SK-N-SH (cell line): ENCODE measurements around the gene BTBD9. TPM values are rescaled to one million over a fixed set of nuclear protein-coding genes. Genes with fewer than 3 reads are reported as not detected.

Experiments used
- CTCF ChIA-PET: fragments of 300-600, 350-600 bp; formaldehyde crosslinking; extraction: SDS; loops from one replicate; lab custom pipeline; 2021; lab: Yijun Ruan, JAX
- POLR2A ChIA-PET: fragments of 350-600 bp; sonication (Branson Sonifier 250); formaldehyde crosslinking; extraction: SDS; loops from one replicate; lab custom pipeline; 2020; ENCODE audit warnings: antibody characterized with exemption, inconsistent platforms; lab: Yijun Ruan, JAX
- DNase-seq: peaks from one replicate; pipeline ENCODE4 v3.0.0; 2012
- H2AFZ ChIP-seq: fragments of 200-600 bp; sonication (generic); 2 replicates; pipeline ENCODE4 v1.8.1; 2016; ENCODE audit warnings: antibody characterized with exemption, mild to moderate bottlenecking, low read depth
- H3F3A ChIP-seq: fragments of 200-600 bp; sonication (generic); replicated peaks from 2 replicates; pipeline ENCODE3; 2016; ENCODE audit warnings: antibody characterized with exemption, mild to moderate bottlenecking; ENCODE audit not compliant: insufficient read depth
- H3K27ac ChIP-seq, 2 experiments: fragments of 200-500 bp in 1 of 2; fragments of 200-600 bp in 1 of 2; sonication (Bioruptor generic) in 1 of 2; sonication (generic), shearing (Covaris generic) in 1 of 2; 2 replicates each; pipeline versions ENCODE4 v1.5.1 to v1.6.1; 2014 to 2016; ENCODE audit warnings: low read depth in 2 of 2, inconsistent platforms in 1 of 2, low read length in 1 of 2, mild to moderate bottlenecking in 1 of 2, mixed read lengths in 1 of 2
- H3K27me3 ChIP-seq: fragments of 200-600 bp; sonication (generic), shearing (Covaris generic); 2 replicates; pipeline ENCODE4 v1.6.1; 2016; ENCODE audit warnings: mixed run types; ENCODE audit not compliant: insufficient read depth
- H3K36me3 ChIP-seq, 2 experiments: fragments of 200-500 bp in 1 of 2; fragments of 200-600 bp in 1 of 2; sonication (Bioruptor generic) in 1 of 2; sonication (generic) in 1 of 2; replicated peaks in 1 of 2; 2 replicates each; pipeline versions ENCODE3 to v1.5.1; 2014 to 2016; ENCODE audit warnings: low read length in 1 of 2, mild to moderate bottlenecking in 1 of 2; ENCODE audit not compliant: insufficient read depth in 2 of 2, control insufficient read depth in 1 of 2
- H3K4me1 ChIP-seq, 2 experiments: fragments of 200-500 bp in 1 of 2; fragments of 200-600 bp in 1 of 2; sonication (Bioruptor generic) in 1 of 2; sonication (generic), shearing (Covaris generic) in 1 of 2; 2 replicates each; pipeline versions ENCODE4 v1.5.1 to v1.6.1; 2014 to 2016; ENCODE audit warnings: low read depth in 1 of 2, low read length in 1 of 2, mixed run types in 1 of 2; ENCODE audit not compliant: insufficient read depth in 2 of 2, control insufficient read depth in 1 of 2
- H3K4me2 ChIP-seq: fragments of 200-600 bp; sonication (generic), shearing (Covaris generic); 2 replicates; pipeline ENCODE4 v1.6.1; 2017; ENCODE audit warnings: mixed run types
- H3K4me3 ChIP-seq, 2 experiments: fragments of 200-500 bp in 1 of 2; fragments of 200-600 bp in 1 of 2; sonication (Bioruptor generic) in 1 of 2; sonication (generic), shearing (Covaris generic) in 1 of 2; 2 replicates each; pipeline versions ENCODE4 v1.5.1 to v1.8.1; 2014 to 2016; ENCODE audit warnings: low read depth in 2 of 2, inconsistent platforms in 1 of 2, low read length in 1 of 2, mild to moderate bottlenecking in 1 of 2, mixed read lengths in 1 of 2, moderate library complexity in 1 of 2
- H3K79me2 ChIP-seq: fragments of 200-600 bp; sonication (generic); 2 replicates; pipeline ENCODE4 v1.8.1; 2017; ENCODE audit warnings: mild to moderate bottlenecking; ENCODE audit not compliant: insufficient read depth
- H3K9ac ChIP-seq: fragments of 200-600 bp; sonication (generic); 2 replicates; pipeline ENCODE4 v1.6.1; 2017; ENCODE audit warnings: mixed run types
- H3K9me2 ChIP-seq: fragments of 200-600 bp; sonication (generic); 2 replicates; pipeline ENCODE4 v1.6.1; 2017; ENCODE audit warnings: mixed run types
- H3K9me3 ChIP-seq: fragments of 200-600 bp; sonication (generic); 2 replicates; pipeline ENCODE4 v1.6.1; 2017; ENCODE audit warnings: mixed run types, mild to moderate bottlenecking, moderate library complexity
- H4K20me1 ChIP-seq: fragments of 200-600 bp; sonication (generic); 2 replicates; pipeline ENCODE4 v1.6.1; 2017; ENCODE audit warnings: mild to moderate bottlenecking, mixed run types; ENCODE audit not compliant: insufficient read depth
- ELF1 ChIP-seq: IDR thresholded peaks from 2 replicates; pipeline ENCODE4 v1.4.0; 2012
- EZH2phosphoT487 ChIP-seq: fragments of 200-600 bp; sonication (generic); IDR thresholded peaks from 2 replicates; pipeline ENCODE4 v1.6.1; 2017; ENCODE audit warnings: low read depth, mixed run types, mild to moderate bottlenecking, antibody characterized with exemption, moderate library complexity, borderline replicate concordance
- FOSL2 ChIP-seq: IDR thresholded peaks from 2 replicates; pipeline ENCODE4 v1.4.0; 2012; ENCODE audit warnings: low read depth, mild to moderate bottlenecking, moderate library complexity, borderline replicate concordance
- FOXJ3 ChIP-seq: sonication (generic); formaldehyde crosslinking; IDR thresholded peaks from 2 replicates; pipeline ENCODE4 v1.5.1; 2020; ENCODE audit warnings: mild to moderate bottlenecking, missing genetic modification reagents
- GATA2 ChIP-seq: sonication (generic); formaldehyde crosslinking; IDR thresholded peaks from 2 replicates; pipeline ENCODE4 v1.5.0; 2020; ENCODE audit warnings: mild to moderate bottlenecking, missing genetic modification reagents
- IRF3 ChIP-seq: fragments of 150-350 bp; IDR thresholded peaks from 2 replicates; pipeline ENCODE4 v1.6.1; 2016; ENCODE audit warnings: mild to moderate bottlenecking, low read depth, low read length
- MAX ChIP-seq: IDR thresholded peaks from 2 replicates; pipeline ENCODE4 v1.4.0; 2012; ENCODE audit warnings: low read depth
- NFIC ChIP-seq: IDR thresholded peaks from 2 replicates; pipeline ENCODE4 v1.4.0; 2012; ENCODE audit warnings: borderline replicate concordance
- NRF1 ChIP-seq: IDR thresholded peaks from 2 replicates; pipeline ENCODE4 v1.6.1; 2012; ENCODE audit warnings: low read depth, mild to moderate bottlenecking, low read length
- RAD21 ChIP-seq: IDR thresholded peaks from 2 replicates; pipeline ENCODE4 v1.6.1; 2012; ENCODE audit warnings: mild to moderate bottlenecking, low read length
- RCOR1 ChIP-seq: fragments of 150-350 bp; IDR thresholded peaks from 2 replicates; pipeline ENCODE4 v1.6.1; 2017; ENCODE audit warnings: antibody characterized with exemption, low read length
- RFX5 ChIP-seq: IDR thresholded peaks from 2 replicates; pipeline ENCODE4 v1.6.1; 2012; ENCODE audit warnings: mild to moderate bottlenecking, improper control_type of control experiment, low read length
- RXRA ChIP-seq: IDR thresholded peaks from 2 replicates; pipeline ENCODE4 v1.4.0; 2012; ENCODE audit warnings: low read depth, mild to moderate bottlenecking, borderline replicate concordance
- SIN3A ChIP-seq: IDR thresholded peaks from 2 replicates; pipeline ENCODE4 v1.6.1; 2012; ENCODE audit warnings: low read depth, mild to moderate bottlenecking, low read length, moderate library complexity, borderline replicate concordance
- TAF1 ChIP-seq: IDR thresholded peaks from 2 replicates; pipeline ENCODE4 v1.6.1; 2012; ENCODE audit warnings: low read depth, mild to moderate bottlenecking, low read length, moderate library complexity, borderline replicate concordance
- USF1 ChIP-seq: IDR thresholded peaks from 2 replicates; pipeline ENCODE4 v1.4.0; 2012; ENCODE audit warnings: low read depth, borderline replicate concordance
- USF2 ChIP-seq: fragments of 150-350 bp; IDR thresholded peaks from 2 replicates; pipeline ENCODE4 v1.6.1; 2017; ENCODE audit warnings: antibody characterized with exemption, low read length, low read depth, borderline replicate concordance
- YY1 ChIP-seq: IDR thresholded peaks from 2 replicates; pipeline ENCODE4 v1.4.0; 2012; ENCODE audit warnings: low read depth, mild to moderate bottlenecking
- WGBS: methylation state at CpG from one replicate; pipeline ENCODE4 v1.1.6; 2017; ENCODE audit warnings: low lambda C conversion rate; 5-methylcytosine and 5-hydroxymethylcytosine counted together
- polyA plus RNA-seq, 3 experiments: library from polyadenylated mRNA; depleted of rRNA; stranded (reverse); fragments of >200 nt; gene quantifications; 2 replicates each; pipeline ENCODE4 v1.2.3, GENCODE V29; 2012

BTBD9 gene
- polyA plus RNA-seq, 1 of the 3 experiments (the other 2 are of a cell fraction) = 2.2 TPM

- Histone ChIP-seq H3F3A (peaks cover 7% of the 10 kb centered on the region), H3K9ac (no peak overlapping the region), H3K79me2 (no peaks in the 10 kb centered on the region; the same call in 1 of the 2 replicates), H3K4me2 (peak overlapping the region; percentile 38; the same call in 1 of the 2 replicates), H3K4me3 (no peak overlapping the region), H3K9me3 (no peaks in the 10 kb centered on the region), H3K27ac (peak overlapping the region; percentile 55 to 66; a peak in 3 of 4 replicates), H2AFZ (no peak overlapping the region), H4K20me1 (no peaks in the 10 kb centered on the region), H3K36me3 (no peaks in the 10 kb centered on the region), H3K27me3 (no peaks in the 10 kb centered on the region), H3K9me2 (no peaks in the 10 kb centered on the region), H3K4me1 (peaks cover 30 to 46% of the 10 kb centered on the region in 2 experiments)
- whole genome bisulfite sequencing = 93% methylated on average over 9 of the region's 9 CpGs
- no peak for DNase-seq
- CTCF ChIA-PET = interaction anchor here (1.0 to 1.9 kb wide), 4 partner anchors 9 to 224 kb away, joined by 3 to 8 read pairs (median 5); no protein-coding TSS in a partner anchor
- TF ChIP-seq RFX5 = no peak
- TF ChIP-seq RXRA = no peak
- TF ChIP-seq GATA2 (CRISPR knock-in tag) = no peak
- no peak for TF ChIP-seq USF2
- TF ChIP-seq SIN3A = no peak
- no peak for TF ChIP-seq NFIC
- no peak for TF ChIP-seq USF1
- no peak for TF ChIP-seq YY1
- no peak for TF ChIP-seq FOSL2
- TF ChIP-seq NRF1 = no peak
- TF ChIP-seq MAX = no peak
- no peak for TF ChIP-seq ELF1
- no peak for TF ChIP-seq TAF1
- TF ChIP-seq IRF3 = no peak
- no peak for TF ChIP-seq FOXJ3 (CRISPR knock-in tag)
- TF ChIP-seq RAD21 = no peak
- TF ChIP-seq RCOR1 = no peak
- no peak for TF ChIP-seq EZH2phosphoT487
- POLR2A ChIA-PET = no interaction called here
Observed at GRCh38 chr6:38269461-38270172, 370.1 kb downstream of the BTBD9 start.
